ENCODE measurements around the gene THEM5.
"Not testable (repeated sequence)": the region's sequence is repeated elsewhere in the genome, so short reads cannot be mapped to it uniquely, and the experiment has no call there.

THEM5 gene

DNA sequence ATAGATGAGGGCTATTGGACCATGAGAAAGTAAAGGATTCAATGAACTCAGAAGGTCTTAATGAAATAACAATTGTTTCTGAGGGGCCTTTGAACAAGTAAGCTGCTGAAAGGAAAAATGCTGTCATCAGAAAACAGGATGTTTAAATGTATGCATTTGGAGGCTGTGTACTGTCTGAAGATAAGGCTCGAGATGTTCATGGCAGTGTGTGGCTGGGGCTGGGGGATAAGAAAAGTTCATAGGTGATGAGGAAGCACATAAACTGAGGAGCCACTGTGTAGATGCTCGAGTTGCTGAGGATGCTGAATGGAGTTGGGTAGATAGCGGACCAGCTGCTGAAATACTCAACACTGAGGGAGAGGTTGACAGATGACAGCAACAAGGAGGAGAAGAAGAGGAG, 38.0 kb upstream of the THEM5 start:
- TF ChIP-seq, protein P1, sequence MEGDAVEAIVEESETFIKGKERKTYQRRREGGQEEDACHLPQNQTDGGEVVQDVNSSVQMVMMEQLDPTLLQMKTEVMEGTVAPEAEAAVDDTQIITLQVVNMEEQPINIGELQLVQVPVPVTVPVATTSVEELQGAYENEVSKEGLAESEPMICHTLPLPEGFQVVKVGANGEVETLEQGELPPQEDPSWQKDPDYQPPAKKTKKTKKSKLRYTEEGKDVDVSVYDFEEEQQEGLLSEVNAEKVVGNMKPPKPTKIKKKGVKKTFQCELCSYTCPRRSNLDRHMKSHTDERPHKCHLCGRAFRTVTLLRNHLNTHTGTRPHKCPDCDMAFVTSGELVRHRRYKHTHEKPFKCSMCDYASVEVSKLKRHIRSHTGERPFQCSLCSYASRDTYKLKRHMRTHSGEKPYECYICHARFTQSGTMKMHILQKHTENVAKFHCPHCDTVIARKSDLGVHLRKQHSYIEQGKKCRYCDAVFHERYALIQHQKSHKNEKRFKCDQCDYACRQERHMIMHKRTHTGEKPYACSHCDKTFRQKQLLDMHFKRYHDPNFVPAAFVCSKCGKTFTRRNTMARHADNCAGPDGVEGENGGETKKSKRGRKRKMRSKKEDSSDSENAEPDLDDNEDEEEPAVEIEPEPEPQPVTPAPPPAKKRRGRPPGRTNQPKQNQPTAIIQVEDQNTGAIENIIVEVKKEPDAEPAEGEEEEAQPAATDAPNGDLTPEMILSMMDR (IDR thresholded peaks at IDR 0.05; ENCODE audit: control insufficient read depth, insufficient read depth, low read depth, low read length, missing control alignments): no peak
- no peak overlapping the region for H3K4me3 ChIP-seq (ENCODE audit: control insufficient read depth, low read depth, low read length)
- no peak for DNase-seq (ENCODE audit: low read depth)

DNA sequence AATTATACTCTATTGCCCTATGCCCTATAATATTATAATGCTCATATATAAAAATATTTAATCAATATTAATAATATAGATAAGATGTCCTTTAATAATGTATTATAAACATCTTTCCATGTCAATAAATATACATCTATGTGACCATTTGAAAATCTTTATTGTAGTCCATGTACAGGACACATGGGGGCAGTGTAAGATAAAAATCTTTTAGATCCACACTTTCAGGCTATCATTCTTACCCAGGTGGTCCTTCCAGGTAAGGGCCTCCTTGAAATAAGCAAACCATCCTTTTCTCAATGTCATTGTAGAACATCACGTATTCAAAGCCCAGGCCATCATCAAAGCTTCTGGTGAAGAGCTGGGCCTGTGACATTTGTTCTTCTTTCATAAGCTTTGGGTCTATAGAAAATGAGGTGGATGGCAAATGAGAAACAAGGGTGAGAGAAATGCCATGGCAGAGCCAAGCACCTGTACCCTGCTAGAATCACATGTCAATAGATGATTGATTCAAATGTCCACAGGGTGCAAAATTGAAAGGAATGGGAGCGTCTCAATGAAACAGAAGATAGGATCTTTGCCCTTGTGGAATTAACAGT, 35.6 kb upstream of the THEM5 start:
- DNase-seq (ENCODE audit: low read depth): no peak
- TF ChIP-seq, protein P1 (IDR thresholded peaks at IDR 0.05; ENCODE audit: control insufficient read depth, insufficient read depth, low read depth, low read length, missing control alignments): peak; percentile 35
- no peak overlapping the region for H3K4me3 ChIP-seq (ENCODE audit: control insufficient read depth, low read depth, low read length)

DNA sequence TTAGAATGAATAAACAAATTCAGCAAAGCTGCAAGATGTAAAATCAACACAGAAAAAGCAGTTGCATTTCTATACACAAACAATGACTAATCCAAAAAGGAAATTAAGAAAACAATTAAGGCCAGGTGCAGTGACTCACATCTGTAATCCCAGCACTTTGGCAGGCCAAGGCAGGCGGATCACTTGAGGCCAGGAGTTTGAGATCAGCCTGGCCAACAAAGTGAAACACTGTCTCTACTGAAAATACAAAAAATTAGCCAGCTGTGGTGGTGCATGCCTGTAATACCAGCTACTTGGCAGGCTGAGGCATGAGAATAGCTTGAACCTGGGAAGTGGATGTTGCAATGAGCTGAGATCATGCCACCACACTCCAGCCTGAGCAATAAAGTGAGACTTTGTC, 33.5 kb upstream of the THEM5 start:
- H3K4me3 ChIP-seq (ENCODE audit: control insufficient read depth, low read depth, low read length): no peak overlapping the region
- TF ChIP-seq, protein P1 (IDR thresholded peaks at IDR 0.05; ENCODE audit: control insufficient read depth, insufficient read depth, low read depth, low read length, missing control alignments): no peak
- DNase-seq (ENCODE audit: low read depth): peak; percentile 45

DNA sequence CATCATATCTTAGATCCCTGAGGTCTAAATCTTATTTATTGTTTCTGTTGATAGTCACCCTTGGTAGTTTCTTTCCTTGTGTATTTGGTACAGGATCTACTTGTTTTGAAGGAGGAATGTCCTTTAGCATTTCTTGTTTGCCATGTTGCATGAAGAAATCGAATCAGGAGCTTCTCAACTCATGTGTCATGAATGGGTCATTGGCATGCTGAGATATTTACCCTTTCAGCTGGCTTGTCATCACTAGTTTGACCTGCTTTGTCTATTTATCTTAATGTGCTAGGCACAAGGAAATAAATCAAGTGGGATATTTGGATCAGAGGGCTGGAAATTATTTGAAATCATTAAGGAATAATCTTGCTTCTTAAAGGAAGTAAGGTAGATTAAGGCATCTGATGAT, 32.0 kb upstream of the THEM5 start:
- no peak overlapping the region for H3K4me3 ChIP-seq (ENCODE audit: control insufficient read depth, low read depth, low read length)
- no peak for DNase-seq (ENCODE audit: low read depth)
- TF ChIP-seq, protein P1 (IDR thresholded peaks at IDR 0.05; ENCODE audit: control insufficient read depth, insufficient read depth, low read depth, low read length, missing control alignments): no peak

DNA sequence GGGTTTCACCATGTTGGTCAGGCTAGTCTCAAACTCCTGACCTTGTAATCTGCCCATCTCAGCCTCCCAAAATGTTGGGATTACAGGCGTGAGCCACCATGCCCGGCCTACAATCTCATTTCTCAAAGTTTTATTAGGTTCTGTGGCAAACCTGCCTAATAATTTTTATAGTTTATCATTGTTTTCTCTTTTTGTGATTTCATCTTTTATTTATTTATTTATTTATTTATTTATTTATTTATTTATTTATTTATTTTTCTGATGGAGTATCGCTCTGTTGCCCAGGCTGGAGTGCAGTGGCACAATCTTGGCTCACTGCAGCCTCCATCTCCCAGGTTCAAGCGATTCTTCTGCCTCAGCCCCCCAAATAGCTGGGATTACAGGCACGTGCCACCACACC, 31.4 kb upstream of the THEM5 start:
- not testable (repeated sequence) for H3K4me3 ChIP-seq (ENCODE audit: control insufficient read depth, low read depth, low read length); DNase-seq (ENCODE audit: low read depth)

DNA sequence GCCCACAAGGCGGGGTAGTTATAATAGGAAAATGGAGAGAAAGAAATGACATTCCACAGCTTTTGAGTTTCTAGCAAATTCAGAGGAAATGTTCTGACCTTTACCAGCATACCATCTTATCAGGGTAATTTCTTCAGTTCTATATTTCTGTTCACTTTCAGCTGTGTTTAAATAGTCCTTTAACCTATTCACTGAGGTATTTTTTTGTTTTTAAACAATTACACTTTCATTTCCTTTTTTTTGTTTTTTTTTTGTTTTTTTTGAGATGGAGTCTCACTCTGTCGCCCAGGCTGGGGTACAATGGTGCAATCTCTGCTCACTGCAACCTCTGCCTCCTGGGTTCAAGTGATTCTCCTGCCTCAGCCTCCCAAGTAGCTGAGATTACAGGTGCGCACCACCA, 30.9 kb upstream of the THEM5 start:
- not testable (repeated sequence) for DNase-seq (ENCODE audit: low read depth); H3K4me3 ChIP-seq (ENCODE audit: control insufficient read depth, low read depth, low read length)

DNA sequence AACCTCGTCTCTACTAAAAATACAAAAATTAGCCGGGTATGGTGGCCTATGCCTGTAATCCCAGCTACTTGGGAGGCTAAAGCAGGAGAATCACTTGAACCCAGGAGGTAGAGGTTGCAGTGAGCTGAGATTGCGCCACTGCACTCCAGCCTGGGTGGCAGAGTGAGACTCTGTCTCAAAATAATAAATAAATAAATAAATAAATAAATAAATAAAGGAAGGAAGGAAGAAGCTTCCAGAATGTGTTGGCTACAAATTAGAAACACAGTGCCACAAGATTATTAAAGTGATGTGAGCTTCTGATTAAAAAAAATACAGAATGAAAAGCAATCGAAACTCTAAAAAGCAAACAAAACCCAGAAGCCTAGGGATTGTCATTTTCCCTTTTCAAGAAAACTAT, 30.4 kb upstream of the THEM5 start:
- H3K4me3 ChIP-seq (ENCODE audit: control insufficient read depth, low read depth, low read length); DNase-seq (ENCODE audit: low read depth): not testable (repeated sequence)

DNA sequence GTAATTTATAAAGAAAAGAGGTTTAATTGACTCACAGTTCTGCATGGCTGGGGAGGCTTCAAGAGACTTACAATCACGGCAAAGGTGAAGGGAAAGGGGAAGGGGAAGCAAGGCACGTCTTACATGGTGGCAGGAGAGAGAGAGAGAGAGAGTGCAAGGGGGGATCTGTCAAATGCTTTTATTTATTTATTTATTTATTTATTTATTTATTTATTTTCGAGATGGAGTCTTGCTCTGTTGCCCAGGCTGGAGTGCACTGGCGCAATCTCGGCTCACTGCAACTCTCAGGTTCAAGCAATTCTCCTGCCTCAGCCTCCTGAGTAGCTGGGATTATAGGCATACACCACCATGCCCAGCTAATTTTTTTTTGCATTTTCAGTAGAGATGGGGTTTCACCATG, 29.4 kb upstream of the THEM5 start:
- not testable (repeated sequence) for DNase-seq (ENCODE audit: low read depth); H3K4me3 ChIP-seq (ENCODE audit: control insufficient read depth, low read depth, low read length)

DNA sequence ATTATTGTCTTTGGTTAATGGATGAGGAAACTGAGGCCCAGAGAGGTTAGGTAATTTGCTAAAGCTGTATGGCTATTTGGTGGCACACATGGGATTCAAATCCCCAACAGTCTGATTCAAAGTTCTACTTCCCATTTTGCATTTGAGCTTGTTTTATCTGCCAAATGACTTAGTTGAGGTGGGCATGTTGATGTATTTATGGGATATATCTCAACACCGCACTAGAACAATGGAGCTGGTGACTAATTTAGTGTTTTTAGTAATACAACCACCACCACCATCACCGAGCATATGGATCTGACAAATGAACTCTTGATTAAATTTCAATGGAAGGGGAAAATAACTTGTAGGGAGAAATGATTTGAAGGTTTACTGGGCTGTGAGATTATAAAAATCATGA, 29.0 kb upstream of the THEM5 start:
- TF ChIP-seq, protein P1 (IDR thresholded peaks at IDR 0.05; ENCODE audit: control insufficient read depth, insufficient read depth, low read depth, low read length, missing control alignments): no peak
- H3K4me3 ChIP-seq (ENCODE audit: control insufficient read depth, low read depth, low read length): no peak overlapping the region
- no peak for DNase-seq (ENCODE audit: low read depth)
